GM12878 (cell line): ENCODE data around the gene DDX23. TPM values are rescaled to one million over a fixed set of nuclear protein-coding genes. Genes with fewer than 3 reads are reported as not detected.

Experiments
- ATAC-seq: fragments of 200-7000 bp; cut with Tn5 transposase; 3 replicates; pipeline ENCODE4 v1.9.1; 2020; ENCODE audit warnings: mild to moderate bottlenecking, moderate library complexity
- BruUV-seq: library from RNA; stranded (reverse); fragments of 400-500 nt; replicated peaks from 2 replicates; lab custom pipeline; 2021; lab: Mats Ljungman, UMichigan
- CTCF ChIA-PET: fragments of 300-600 bp; sonication (Branson Sonifier 250); formaldehyde crosslinking; extraction: SDS; loops from one replicate; lab custom pipeline; 2021; ENCODE audit warnings: inconsistent platforms; lab: Yijun Ruan, JAX
- POLR2A ChIA-PET: fragments of 350-600 bp; formaldehyde crosslinking; extraction: SDS; loops from one replicate; lab custom pipeline; 2021; ENCODE audit warnings: inconsistent platforms; lab: Charles Lee
- RAD21 ChIA-PET: fragments of 300-600 bp; sonication (Branson Sonifier 250); formaldehyde crosslinking; loops from one replicate; lab custom pipeline; 2023; ENCODE audit warnings: antibody characterized with exemption; ENCODE audit not compliant: unreplicated experiment; lab: Charles Lee
- SMC1A ChIA-PET: fragments of 300-600 bp; sonication (Branson Sonifier 250); formaldehyde crosslinking; loops from one replicate; lab custom pipeline; 2023; ENCODE audit not compliant: unreplicated experiment, uncharacterized antibody; lab: Charles Lee
- DNase-seq: peaks from one replicate; pipeline ENCODE4 v3.0.0-alpha.2; 2011; ENCODE audit warnings: low read depth, low spot score
- FAIRE-seq: peaks from 3 replicates; lab custom pipeline; 2011; peaks lifted over from hg19 to GRCh38; lab: Jason Lieb, UNC
- H2AFZ ChIP-seq: 2 replicates; pipeline ENCODE4 v1.6.0; 2011; ENCODE audit warnings: low read depth, low read length, control low read depth; ENCODE audit not compliant: control insufficient read depth
- H3K27ac ChIP-seq: 2 replicates; pipeline ENCODE4 v1.5.1; 2011; ENCODE audit warnings: control low read depth; ENCODE audit not compliant: control insufficient read depth, insufficient read depth
- H3K27me3 ChIP-seq, 2 experiments: replicated peaks in 1 of 2; 2 replicates each; pipeline versions ENCODE4 v1.6.0 to v1.6.1; 2011; ENCODE audit warnings: low read length in 1 of 2; ENCODE audit not compliant: control insufficient read depth in 2 of 2, insufficient read depth in 2 of 2
- H3K36me3 ChIP-seq, 2 experiments: 2 replicates each; pipeline ENCODE4 v1.5.1; 2011; ENCODE audit warnings: low read length in 1 of 2; ENCODE audit not compliant: control insufficient read depth in 2 of 2, insufficient read depth in 2 of 2
- H3K4me1 ChIP-seq: 2 replicates; pipeline ENCODE4 v1.6.1; 2011; ENCODE audit warnings: mild to moderate bottlenecking, low read length, moderate library complexity, mixed read lengths; ENCODE audit not compliant: control insufficient read depth, insufficient read depth
- H3K4me2 ChIP-seq: 2 replicates; pipeline ENCODE4 v1.6.0; 2011; ENCODE audit warnings: control low read depth; ENCODE audit not compliant: control insufficient read depth, insufficient read depth
- H3K4me3 ChIP-seq: fragments of 200-600 bp; sonication (generic); 2 replicates; pipeline ENCODE4 v1.5.1; 2016
- H3K79me2 ChIP-seq: 2 replicates; pipeline ENCODE4 v1.6.0; 2011; ENCODE audit warnings: low read length; ENCODE audit not compliant: control insufficient read depth, insufficient read depth
- H3K9ac ChIP-seq: 2 replicates; pipeline ENCODE4 v1.8.0; 2011; ENCODE audit warnings: low read length, control low read depth, mixed read lengths; ENCODE audit not compliant: control insufficient read depth, insufficient read depth
- H3K9me3 ChIP-seq: replicated peaks from 3 replicates; pipeline ENCODE4 v1.5.1; 2011; ENCODE audit warnings: mild to moderate bottlenecking, low read length; ENCODE audit not compliant: control insufficient read depth, insufficient read depth
- H4K20me1 ChIP-seq: 2 replicates; pipeline ENCODE4 v1.6.0; 2011; ENCODE audit not compliant: control insufficient read depth, insufficient read depth
- BHLHE40 ChIP-seq, 2 experiments: fragments of 450-650 bp in 1 of 2; IDR thresholded peaks; 2 replicates each; pipeline ENCODE4 v1.6.1; 2011 to 2017; ENCODE audit warnings: low read depth in 2 of 2, borderline replicate concordance in 1 of 2, improper control_type of control experiment in 1 of 2, low read length in 1 of 2, mild to moderate bottlenecking in 1 of 2
- NR2C2 ChIP-seq: IDR thresholded peaks from 2 replicates; pipeline ENCODE4 v1.6.1; 2011; ENCODE audit warnings: borderline replicate concordance, low read depth; ENCODE audit not compliant: control insufficient read depth, insufficient read length
- SREBF1 ChIP-seq: IDR thresholded peaks from 2 replicates; pipeline ENCODE4 v1.6.1; 2012; ENCODE audit warnings: mild to moderate bottlenecking, low read length
- YY1 ChIP-seq: IDR thresholded peaks from 2 replicates; pipeline ENCODE4 v1.6.1; 2011; ENCODE audit warnings: low read depth, mild to moderate bottlenecking, low read length
- ZBTB40 ChIP-seq: fragments of 450-650 bp; IDR thresholded peaks from 2 replicates; pipeline ENCODE4 v1.6.1; 2016; ENCODE audit warnings: mild to moderate bottlenecking, moderate library complexity, borderline replicate concordance
- WGBS: methylation state at CpG from one replicate; pipeline ENCODE4 v1.1.6; 2016; ENCODE audit warnings: low lambda C conversion rate; ENCODE audit not compliant: insufficient replicate concordance, insufficient coverage; ENCODE audit errors: missing lambda C conversion rate; 5-methylcytosine and 5-hydroxymethylcytosine counted together
- in situ Hi-C: fragments of 300-500 bp; cut with MboI; formaldehyde crosslinking; loops from 9 replicates; pipeline ENCODE4 v1.14.3; 2018; ENCODE audit warnings: mixed read lengths
- intact Hi-C: fragments of 100-400 bp; cut with micrococcal nuclease; formaldehyde crosslinking; loops from one replicate; pipeline ENCODE4 v1.14.2; 2022; ENCODE audit not compliant: unreplicated experiment
- polyA plus RNA-seq, 11 experiments: library from polyadenylated mRNA; depleted of rRNA in 4 of 11; unstranded in 6 of 11; stranded (reverse) in 5 of 11; fragments of >200 nt; fragmentation: Nextera tagmentation in 4 of 11; fragmentation: Illumina TruSeq in 1 of 11; extraction: Ambion mirVana in 4 of 11; extraction: Trizol in 1 of 11; gene quantifications; 1 replicate in 1 of 11; 2 replicates in 10 of 11; pipeline versions ENCODE4 v1.2.1 to v1.2.3, GENCODE V29; 2011 to 2016; ENCODE audit warnings: inconsistent platforms in 2 of 11, missing spikeins in 2 of 11, low read depth in 1 of 11
- total RNA-seq, 4 experiments: library from RNA; depleted of rRNA in 3 of 4; stranded (reverse); fragments of >200 nt in 3 of 4; fragmentation: Illumina TruSeq in 1 of 4; extraction: Trizol in 1 of 4; gene quantifications; 2 replicates each; pipeline versions ENCODE4 v1.2.1 to v1.2.3, GENCODE V29; 2013 to 2021
- TF ChIP-seq, protein P1 (sequence below): fragments of 450-650 bp; IDR thresholded peaks from 2 replicates; pipeline ENCODE4 v1.6.1; 2016; ENCODE audit warnings: mild to moderate bottlenecking

Gene DDX23
- total and polyA plus RNA-seq, 10 of the 15 experiments (the other 5 are each of a cell fraction or from before 2014, with no cell fraction given), result 25.8 to 107 (median 77.4) TPM

GRCh38 chr12:48894271-48894670 lies 42.3 kb upstream of the DDX23 start:
- no peaks in the 10 kb centered on the region for H3K36me3 ChIP-seq
- no peak overlapping the region for H3K4me3 ChIP-seq
- in situ Hi-C loops (no loop called here), intact Hi-C loops (no loop called here)
- no peaks in the 10 kb centered on the region; a peak in 1 of 4 replicates for H3K27me3 ChIP-seq
- ChIA-PET CTCF (interaction anchor here (0.5 to 2.1 kb wide), 7 partner anchors 9 to 172 kb away, joined by 3 to 16 read pairs (median 3); partner anchors contain the start of genes DDX23 and FKBP11), RAD21 (interaction anchor here (1.8 kb wide), 1 partner anchor 41 kb away, joined by 10 read pairs; no protein-coding TSS in a partner anchor), POLR2A (interaction anchor here (1.0 kb wide), 1 partner anchor 27 kb away, joined by 3 read pairs; no protein-coding TSS in a partner anchor), SMC1A (interaction anchor here (0.7 to 1.8 kb wide), 3 partner anchors 37 to 41 kb away, joined by 3 to 6 read pairs (median 4); no protein-coding TSS in a partner anchor)
- no peaks in the 10 kb centered on the region for H3K9me3 ChIP-seq
- H3K9ac ChIP-seq, result no peak overlapping the region
- no peak overlapping the region for H3K27ac ChIP-seq
- no peaks in the 10 kb centered on the region for H3K79me2 ChIP-seq
- BruUV-seq, result no TSS peak
- H3K4me2 ChIP-seq, result no peak overlapping the region
- FAIRE-seq, result no peak
- no peaks in the 10 kb centered on the region for H4K20me1 ChIP-seq
- no peak for DNase-seq
- no peak overlapping the region for H2AFZ ChIP-seq
- no peak for ATAC-seq
- no peaks in the 10 kb centered on the region for H3K4me1 ChIP-seq
- WGBS, result 4% methylated on average over 1 of the region's 1 CpG
- TF ChIP-seq BHLHE40 (IDR thresholded peaks at IDR 0.05; ENCODE audit: borderline replicate concordance in 1 of 2, low read depth in 2 of 2, low read length in 1 of 2) (no peak), SREBF1 (no peak), ZBTB40 (no peak), NR2C2 (no peak), YY1 (no peak)
- TF ChIP-seq, protein P1, sequence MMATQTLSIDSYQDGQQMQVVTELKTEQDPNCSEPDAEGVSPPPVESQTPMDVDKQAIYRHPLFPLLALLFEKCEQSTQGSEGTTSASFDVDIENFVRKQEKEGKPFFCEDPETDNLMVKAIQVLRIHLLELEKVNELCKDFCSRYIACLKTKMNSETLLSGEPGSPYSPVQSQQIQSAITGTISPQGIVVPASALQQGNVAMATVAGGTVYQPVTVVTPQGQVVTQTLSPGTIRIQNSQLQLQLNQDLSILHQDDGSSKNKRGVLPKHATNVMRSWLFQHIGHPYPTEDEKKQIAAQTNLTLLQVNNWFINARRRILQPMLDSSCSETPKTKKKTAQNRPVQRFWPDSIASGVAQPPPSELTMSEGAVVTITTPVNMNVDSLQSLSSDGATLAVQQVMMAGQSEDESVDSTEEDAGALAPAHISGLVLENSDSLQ, result no peak
